C4-2B (cell line): ENCODE results near the gene CLDN3.

Source experiments
- ZFX ChIP-seq: fragments of 450-650 bp; IDR thresholded peaks from 2 replicates; pipeline ENCODE4 v1.6.1; 2017
- TF ChIP-seq, protein P1 (sequence below): fragments of 450-650 bp; conservative IDR thresholded peaks from 2 replicates; pipeline ENCODE4 v1.5.1; 2017; ENCODE audit warnings: mild to moderate bottlenecking

DNA sequence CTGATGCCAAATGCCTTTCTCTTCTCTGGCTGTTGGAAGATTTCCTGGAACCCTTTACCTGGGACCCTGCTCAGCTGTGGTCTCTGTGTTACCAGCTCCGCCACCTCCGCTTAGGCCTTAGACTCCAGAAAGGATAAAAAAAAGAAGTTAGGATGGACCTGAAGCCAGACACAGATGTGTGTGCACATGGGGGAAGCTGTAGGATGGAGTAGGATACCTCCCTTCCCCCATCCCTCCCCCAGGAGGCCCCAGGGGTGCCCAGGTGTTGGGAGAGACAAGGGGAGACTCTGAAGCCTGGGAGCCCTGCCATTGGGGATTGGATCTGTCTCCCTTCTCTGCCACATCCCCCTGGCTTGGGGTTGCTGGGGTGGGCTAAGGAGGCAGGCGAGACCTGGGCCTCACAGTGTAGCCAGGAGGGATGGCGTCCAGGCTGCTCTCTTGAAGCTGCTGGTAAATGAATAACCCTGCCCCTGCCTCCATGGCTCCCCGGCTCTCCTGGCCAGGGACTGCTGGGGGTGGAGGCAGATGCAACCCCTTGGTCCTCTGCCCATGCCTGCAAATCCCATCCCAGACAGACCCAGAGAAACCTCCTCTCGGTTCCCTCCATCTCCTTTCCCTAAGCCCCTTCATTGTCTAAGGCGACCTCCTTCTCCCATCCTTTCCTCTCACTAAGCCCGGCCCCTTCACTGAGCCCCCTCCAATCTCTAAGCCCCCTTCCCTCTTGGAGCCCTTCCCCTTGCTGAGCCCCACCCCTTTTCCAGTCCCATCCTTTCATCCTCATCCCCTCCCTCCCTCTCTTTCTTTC, 8.0 kb downstream of the CLDN3 start:
- TF ChIP-seq, protein P1, sequence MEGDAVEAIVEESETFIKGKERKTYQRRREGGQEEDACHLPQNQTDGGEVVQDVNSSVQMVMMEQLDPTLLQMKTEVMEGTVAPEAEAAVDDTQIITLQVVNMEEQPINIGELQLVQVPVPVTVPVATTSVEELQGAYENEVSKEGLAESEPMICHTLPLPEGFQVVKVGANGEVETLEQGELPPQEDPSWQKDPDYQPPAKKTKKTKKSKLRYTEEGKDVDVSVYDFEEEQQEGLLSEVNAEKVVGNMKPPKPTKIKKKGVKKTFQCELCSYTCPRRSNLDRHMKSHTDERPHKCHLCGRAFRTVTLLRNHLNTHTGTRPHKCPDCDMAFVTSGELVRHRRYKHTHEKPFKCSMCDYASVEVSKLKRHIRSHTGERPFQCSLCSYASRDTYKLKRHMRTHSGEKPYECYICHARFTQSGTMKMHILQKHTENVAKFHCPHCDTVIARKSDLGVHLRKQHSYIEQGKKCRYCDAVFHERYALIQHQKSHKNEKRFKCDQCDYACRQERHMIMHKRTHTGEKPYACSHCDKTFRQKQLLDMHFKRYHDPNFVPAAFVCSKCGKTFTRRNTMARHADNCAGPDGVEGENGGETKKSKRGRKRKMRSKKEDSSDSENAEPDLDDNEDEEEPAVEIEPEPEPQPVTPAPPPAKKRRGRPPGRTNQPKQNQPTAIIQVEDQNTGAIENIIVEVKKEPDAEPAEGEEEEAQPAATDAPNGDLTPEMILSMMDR: no peak
- TF ChIP-seq ZFX: no peak
